BJ (cell line): ENCODE results near the gene ANKRD7. TPM values are rescaled to one million over a fixed set of nuclear protein-coding genes. Genes with fewer than 3 reads are reported as not detected.

Experiments
- CTCF ChIA-PET: fragments of 350-600 bp; formaldehyde crosslinking; extraction: SDS; loops from one replicate; lab custom pipeline; 2021; ENCODE audit warnings: antibody characterized with exemption, inconsistent platforms; lab: Yijun Ruan, JAX
- POLR2A ChIA-PET: fragments of 300-600 bp; sonication (Branson Sonifier 250); formaldehyde crosslinking; extraction: SDS; loops from one replicate; lab custom pipeline; 2021; ENCODE audit warnings: antibody characterized with exemption; lab: Charles Lee
- DNase-seq: peaks from one replicate; pipeline ENCODE4 v3.0.0-alpha.2; 2011; ENCODE audit warnings: low read depth
- H3K27me3 ChIP-seq: 2 replicates; pipeline ENCODE4 v1.6.0; 2011; ENCODE audit warnings: low read length; ENCODE audit not compliant: control insufficient read depth, insufficient read depth
- H3K36me3 ChIP-seq: 2 replicates; pipeline ENCODE4 v1.5.1; 2011; ENCODE audit warnings: low read length; ENCODE audit not compliant: control insufficient read depth, insufficient read depth
- H3K4me3 ChIP-seq: 2 replicates; pipeline ENCODE4 v1.5.1; 2011; ENCODE audit warnings: low read depth, mild to moderate bottlenecking, control low read depth, low read length
- polyA plus RNA-seq: library from polyadenylated mRNA; depleted of rRNA; stranded (reverse); fragments of >200 nt; gene quantifications from 2 replicates; pipeline ENCODE4 v1.2.3, GENCODE V29; 2011
- TF ChIP-seq, protein P1 (sequence below): IDR thresholded peaks from 2 replicates; pipeline ENCODE4 v1.5.1; 2011; ENCODE audit warnings: low read depth, mild to moderate bottlenecking, control low read depth, inconsistent platforms, low read length, moderate library complexity; ENCODE audit not compliant: insufficient read depth

Gene ANKRD7
- polyA plus RNA-seq, 1 experiment, result not detected

DNA sequence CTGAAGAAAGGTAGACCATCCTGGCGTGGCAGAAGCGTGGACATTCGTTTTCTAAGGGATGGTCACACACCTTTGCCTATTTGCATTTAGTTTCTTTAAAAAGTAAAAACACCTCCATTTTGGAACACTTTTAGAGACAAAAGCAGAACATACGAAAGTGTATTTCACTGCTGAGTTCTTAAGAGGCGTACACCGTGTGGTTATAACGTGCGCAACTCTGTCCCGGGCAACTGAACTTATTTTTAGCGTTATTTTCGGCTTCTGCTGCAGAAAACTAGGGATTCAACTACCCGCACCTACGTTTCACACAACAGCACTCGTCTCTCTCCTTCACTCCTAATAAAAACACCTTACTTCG is 41.1 kb upstream of the ANKRD7 start:
- TF ChIP-seq, protein P1, sequence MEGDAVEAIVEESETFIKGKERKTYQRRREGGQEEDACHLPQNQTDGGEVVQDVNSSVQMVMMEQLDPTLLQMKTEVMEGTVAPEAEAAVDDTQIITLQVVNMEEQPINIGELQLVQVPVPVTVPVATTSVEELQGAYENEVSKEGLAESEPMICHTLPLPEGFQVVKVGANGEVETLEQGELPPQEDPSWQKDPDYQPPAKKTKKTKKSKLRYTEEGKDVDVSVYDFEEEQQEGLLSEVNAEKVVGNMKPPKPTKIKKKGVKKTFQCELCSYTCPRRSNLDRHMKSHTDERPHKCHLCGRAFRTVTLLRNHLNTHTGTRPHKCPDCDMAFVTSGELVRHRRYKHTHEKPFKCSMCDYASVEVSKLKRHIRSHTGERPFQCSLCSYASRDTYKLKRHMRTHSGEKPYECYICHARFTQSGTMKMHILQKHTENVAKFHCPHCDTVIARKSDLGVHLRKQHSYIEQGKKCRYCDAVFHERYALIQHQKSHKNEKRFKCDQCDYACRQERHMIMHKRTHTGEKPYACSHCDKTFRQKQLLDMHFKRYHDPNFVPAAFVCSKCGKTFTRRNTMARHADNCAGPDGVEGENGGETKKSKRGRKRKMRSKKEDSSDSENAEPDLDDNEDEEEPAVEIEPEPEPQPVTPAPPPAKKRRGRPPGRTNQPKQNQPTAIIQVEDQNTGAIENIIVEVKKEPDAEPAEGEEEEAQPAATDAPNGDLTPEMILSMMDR, result no peak
- Histone ChIP-seq H3K27me3 (no peaks in the 10 kb centered on the region), H3K36me3 (no peaks in the 10 kb centered on the region), H3K4me3 (peak overlapping the region; percentile 80)
- DNase-seq, result no peak
- ChIA-PET CTCF (interaction anchor here (2.6 kb wide), 1 partner anchor 12 kb away, joined by 8 read pairs; no protein-coding TSS in a partner anchor), POLR2A (no interaction called here)

DNA sequence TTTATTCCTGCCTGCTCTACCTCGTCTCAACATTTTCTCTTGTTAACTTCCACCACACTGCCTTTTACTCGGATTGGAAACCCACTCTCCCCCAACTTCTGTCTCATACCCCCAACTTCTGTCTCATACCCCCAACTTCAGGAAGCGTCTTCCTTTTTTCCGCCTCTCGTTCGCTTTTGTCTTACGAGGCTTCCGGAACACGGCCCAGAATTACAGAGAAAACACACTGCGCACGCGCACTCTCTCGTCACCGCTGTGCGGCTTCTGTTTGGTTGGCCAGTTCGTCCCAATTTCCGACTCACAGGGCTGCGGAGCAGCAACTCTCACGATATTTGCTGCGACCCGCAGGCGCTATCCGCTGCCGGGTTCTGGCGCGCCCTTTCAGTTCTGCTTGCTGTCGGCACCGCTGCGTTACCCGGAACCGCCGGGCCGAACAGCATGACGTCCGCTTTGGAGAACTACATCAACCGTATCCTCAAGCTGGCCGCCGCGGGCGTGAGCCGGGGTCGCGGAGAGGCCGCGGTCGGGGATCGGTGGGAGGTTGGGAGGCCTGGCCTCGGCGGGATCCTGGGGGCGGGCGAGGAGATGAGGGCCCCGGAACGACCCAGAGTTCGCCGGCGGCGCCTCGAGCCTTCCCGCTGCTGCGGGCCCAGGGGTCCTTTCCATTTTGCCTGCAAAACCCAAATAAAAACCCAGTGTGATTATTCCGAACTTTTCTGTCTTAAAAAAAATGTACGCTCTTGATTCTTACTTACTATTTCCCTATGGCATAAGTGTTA is 40.5 kb upstream of the ANKRD7 start, which contains the start of gene LSM8:
Gene LSM8, plus strand, starts transcription at position 379 of the 779 bp plus-strand sequence. Its CDS starts 60 bp downstream, at position 439.
- peak; percentile 97 for DNase-seq
- Histone ChIP-seq H3K36me3 (no peaks in the 10 kb centered on the region; the same call in 1 of the 2 replicates), H3K27me3 (no peaks in the 10 kb centered on the region), H3K4me3 (peak within 1 kb of the TSS; percentile 80)
- TF ChIP-seq, protein P1, result no peak
- ChIA-PET POLR2A (no interaction called here), CTCF (interaction anchor here (2.6 kb wide), 1 partner anchor 12 kb away, joined by 8 read pairs; no protein-coding TSS in a partner anchor)

DNA sequence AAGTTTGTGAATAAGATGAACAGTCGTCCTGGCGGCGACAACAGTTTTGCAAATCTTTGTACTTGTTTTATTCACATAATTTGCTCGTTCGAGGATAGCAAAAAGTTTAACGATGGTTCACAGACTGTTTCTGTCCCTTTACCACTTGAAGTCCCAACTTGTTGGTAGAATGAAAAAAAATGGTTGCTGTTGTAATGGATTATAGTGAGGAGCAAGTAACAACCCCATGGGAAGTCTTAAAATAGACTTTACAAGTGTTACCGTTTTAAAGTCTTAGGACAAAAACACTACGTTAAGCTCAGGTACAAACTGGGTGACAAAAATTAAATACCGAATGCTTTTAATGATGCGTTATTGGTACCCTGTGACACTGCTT is 40.0 kb upstream of the ANKRD7 start:
- ChIA-PET CTCF (interaction anchor here (2.6 kb wide), 1 partner anchor 11 kb away, joined by 8 read pairs; no protein-coding TSS in a partner anchor), POLR2A (no interaction called here)
- peak overlapping the region; percentile 80 for H3K4me3 ChIP-seq
- peak; percentile 4 for DNase-seq
- H3K36me3 ChIP-seq, result no peaks in the 10 kb centered on the region; the same call in 1 of the 2 replicates
- no peaks in the 10 kb centered on the region for H3K27me3 ChIP-seq
- TF ChIP-seq, protein P1, result no peak

DNA sequence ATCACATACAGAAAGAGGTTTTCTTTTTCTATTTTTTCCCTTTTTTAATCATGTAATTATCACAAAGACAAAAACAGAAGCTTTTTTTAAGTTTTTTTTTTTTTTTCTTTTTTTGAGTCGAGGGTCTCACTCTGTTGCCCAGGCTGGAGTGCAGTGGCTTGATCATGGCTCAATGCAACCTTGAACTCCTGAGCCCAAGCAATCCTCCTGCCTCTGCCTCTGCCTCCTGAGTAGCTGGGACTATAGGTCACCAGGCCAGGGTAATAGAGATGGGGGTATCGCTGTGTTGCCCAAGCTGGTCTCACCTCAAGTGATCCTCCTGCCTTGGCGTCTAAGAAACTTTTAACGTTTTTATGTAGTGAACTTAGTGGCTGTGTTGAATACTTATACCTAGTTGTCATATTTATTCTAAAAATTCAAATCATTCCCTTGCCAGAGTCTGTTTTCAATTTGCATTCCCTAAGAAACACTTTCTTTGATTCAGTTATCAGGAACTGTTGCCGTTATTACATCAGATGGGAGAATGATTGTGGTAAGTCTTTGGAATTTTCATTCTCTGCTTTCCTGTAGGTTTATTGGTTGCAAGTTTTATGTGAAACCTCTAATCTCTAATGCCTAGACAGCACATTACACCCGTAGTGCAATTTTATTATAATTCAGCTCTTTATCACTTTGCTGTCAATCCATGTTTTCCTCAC is 39.2 kb upstream of the ANKRD7 start:
- POLR2A ChIA-PET, result no interaction called here
- peak; percentile 22 for DNase-seq
- no peaks in the 10 kb centered on the region; the same call in 1 of the 2 replicates for H3K36me3 ChIP-seq

More for the DNA sequence above, 39.2 kb upstream of the ANKRD7 start:
- peak overlapping the region; percentile 80 for H3K4me3 ChIP-seq
- TF ChIP-seq, protein P1, result no peak
- CTCF ChIA-PET, result interaction anchor here (2.6 kb wide), 1 partner anchor 11 kb away, joined by 8 read pairs; no protein-coding TSS in a partner anchor
- H3K27me3 ChIP-seq, result no peaks in the 10 kb centered on the region
